Adrenal gland (tissue), 5 donors: ENCODE data around the gene FMNL2.

ENCODE experiments used
- CTCF ChIP-seq, 6 experiments: fragments of 450-650 bp in 4 of 6; fragments of 200-600 bp in 2 of 6; sonication (generic) in 1 of 6; IDR thresholded peaks; 1 replicate in 5 of 6; 2 replicates in 1 of 6; pipeline versions ENCODE4 v1.5.1 to v1.8.0; 2016 to 2021; ENCODE audit warnings: antibody characterized with exemption in 6 of 6, mild to moderate bottlenecking in 2 of 6, moderate library complexity in 1 of 6
- POLR2A ChIP-seq, 2 donors: fragments of 450-650 bp; IDR thresholded peaks; one replicate each; pipeline ENCODE4 v1.6.1; 2017; ENCODE audit warnings: antibody characterized with exemption in 2 of 2, mild to moderate bottlenecking in 2 of 2, moderate library complexity in 1 of 2
- donor health status: DM: no; HTN: no; CAD: no.

- TF ChIP-seq CTCF (IDR thresholded peaks at IDR 0.05) (no peak), POLR2A (IDR thresholded peaks at IDR 0.05) (no peak)
These were observed 68.1 kb downstream of the FMNL2 start for GRCh38 chr2:152402780-152403759.
